Cardiac muscle cell (in vitro differentiated cells and primary cell): ENCODE data around the gene FUBP1. TPM values are rescaled to one million over a fixed set of nuclear protein-coding genes. Genes with fewer than 3 reads are reported as not detected.
A peak's percentile ranks its signal among the peaks of the same experiment; 100 is the strongest.

Experiments used
- DNase-seq, 2 donors: peaks; one replicate each; pipeline versions ENCODE4 v3.0.0 to v3.0.0-alpha.2; 2010 to 2017; ENCODE audit warnings: low read depth in 1 of 2, low spot score in 1 of 2
- H3K27ac ChIP-seq: fragments of 200-600 bp; sonication (generic); 2 replicates; pipeline ENCODE4 v1.5.1; 2016
- H3K27me3 ChIP-seq: fragments of 200-600 bp; sonication (generic); 2 replicates; pipeline ENCODE4 v1.6.0; 2016; ENCODE audit warnings: control low read depth
- H3K36me3 ChIP-seq: fragments of 200-600 bp; sonication (generic); 2 replicates; pipeline ENCODE4 v1.5.1; 2016; ENCODE audit warnings: control low read depth
- H3K4me1 ChIP-seq: fragments of 200-600 bp; sonication (generic); 2 replicates; pipeline ENCODE4 v1.8.1; 2017; ENCODE audit warnings: low read depth, mild to moderate bottlenecking, mixed run types
- H3K4me3 ChIP-seq: fragments of 200-600 bp; sonication (generic); 2 replicates; pipeline ENCODE4 v1.5.1; 2016; ENCODE audit warnings: mild to moderate bottlenecking
- H3K9me3 ChIP-seq: fragments of 200-600 bp; sonication (generic); 2 replicates; pipeline ENCODE4 v1.5.1; 2017; ENCODE audit warnings: low read depth, mild to moderate bottlenecking, control low read depth
- CTCF ChIP-seq: IDR thresholded peaks from 2 replicates; pipeline ENCODE4 v1.5.1; 2012; ENCODE audit warnings: low read depth, mild to moderate bottlenecking, low read length
- polyA plus RNA-seq: library from polyadenylated mRNA; unstranded; fragments of >200 nt; fragmentation: Nextera tagmentation; extraction: Ambion mirVana; gene quantifications from 2 replicates; pipeline ENCODE4 v1.2.1, GENCODE V29; 2016
- total RNA-seq: library from RNA; depleted of rRNA; stranded (reverse); fragments of >200 nt; gene quantifications from 2 replicates; pipeline ENCODE4 v1.2.3, GENCODE V29; 2016

Gene FUBP1
- total and polyA plus RNA-seq, 2 experiments from 2014 or later, result 86.3 to 174 TPM

DNA sequence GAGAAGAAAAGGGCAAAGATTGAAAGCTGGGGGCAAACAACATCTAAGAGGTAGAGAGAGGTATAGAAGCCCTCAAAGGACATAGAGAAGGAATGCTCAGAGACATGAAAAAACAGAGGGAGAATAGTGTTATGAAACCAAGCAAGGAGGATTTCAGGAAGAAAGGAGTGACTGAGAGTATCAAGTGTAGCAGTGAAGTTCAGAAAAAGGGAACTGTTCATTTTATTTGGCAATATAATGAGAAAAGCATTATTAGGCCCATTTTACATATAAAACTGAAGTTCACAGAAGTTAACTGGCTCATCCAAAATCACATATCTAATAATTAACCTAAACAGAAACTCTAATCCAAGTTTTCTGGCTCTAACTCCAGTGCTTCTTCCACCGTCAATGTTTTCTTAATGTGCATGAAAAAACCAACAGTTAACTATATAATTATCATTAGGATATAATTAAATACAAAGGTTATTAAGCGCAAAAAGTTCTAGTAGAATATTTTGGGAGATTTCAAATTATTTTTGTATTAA lies 72.8 kb downstream of the FUBP1 start:
- Histone ChIP-seq H3K27ac (peak overlapping the region; percentile 36), H3K4me1 (no peaks in the 10 kb centered on the region), H3K36me3 (peaks cover 15% of the 10 kb centered on the region), H3K9me3 (no peaks in the 10 kb centered on the region), H3K4me3 (no peak overlapping the region), H3K27me3 (no peaks in the 10 kb centered on the region)
- TF ChIP-seq CTCF, result no peak
- DNase-seq, result no peak

DNA sequence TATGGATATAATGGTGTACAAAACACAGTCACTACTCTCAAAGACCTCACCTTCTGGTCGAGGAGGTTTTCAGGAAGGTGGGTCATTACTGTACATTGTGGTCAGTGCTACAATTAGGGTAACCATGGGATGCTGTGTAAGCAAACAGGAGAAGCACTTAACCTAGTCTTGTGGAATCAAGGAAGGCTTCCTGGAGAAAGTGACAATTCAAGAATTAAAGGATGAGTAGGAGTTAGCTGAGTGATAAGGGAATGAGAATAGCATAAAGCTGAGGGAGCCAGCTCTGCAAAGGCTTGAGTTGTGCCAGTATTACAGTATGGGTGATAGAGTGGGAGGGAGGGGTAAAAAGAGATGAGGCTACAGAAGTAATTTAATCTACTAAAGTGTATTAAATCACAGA lies 73.3 kb downstream of the FUBP1 start:
- Histone ChIP-seq H3K36me3 (peaks cover 15% of the 10 kb centered on the region), H3K4me3 (no peak overlapping the region), H3K9me3 (no peaks in the 10 kb centered on the region), H3K4me1 (no peaks in the 10 kb centered on the region), H3K27me3 (no peaks in the 10 kb centered on the region), H3K27ac (peak overlapping the region; percentile 36)
- no peak for TF ChIP-seq CTCF
- DNase-seq, result no peak

DNA sequence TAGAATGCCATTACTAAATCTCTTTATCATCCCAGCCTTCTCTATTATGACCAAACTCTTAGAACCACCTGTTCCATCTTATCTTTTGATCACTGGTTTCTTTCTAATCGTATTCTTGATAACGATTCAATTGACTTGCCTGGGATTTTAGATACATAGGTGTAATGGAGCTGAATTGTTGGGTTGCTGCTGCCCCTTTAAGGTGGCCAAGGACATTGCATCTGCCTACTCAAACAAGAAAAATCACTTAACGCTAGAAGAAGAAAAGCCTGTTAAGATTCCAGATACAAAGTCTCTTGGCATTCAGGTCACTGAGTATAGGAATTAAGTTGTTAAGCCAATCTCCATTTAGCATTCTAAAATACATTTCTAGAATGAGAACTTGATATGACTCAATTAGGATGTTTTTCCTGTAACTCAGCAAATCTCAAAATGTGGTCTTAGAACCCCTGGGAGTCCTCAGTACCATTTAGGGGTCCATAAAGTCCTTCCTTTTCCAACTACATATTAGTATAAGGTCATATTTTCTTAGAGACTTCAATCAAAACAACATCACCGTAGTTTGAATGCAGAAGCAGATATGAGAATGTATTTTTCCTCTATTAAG lies 78.1 kb downstream of the FUBP1 start:
- peak; percentile 70 for TF ChIP-seq CTCF
- peak; percentile 55 to 74 for DNase-seq
- Histone ChIP-seq H3K27ac (no peak overlapping the region), H3K27me3 (no peaks in the 10 kb centered on the region), H3K4me3 (no peak overlapping the region), H3K4me1 (peaks cover 10% of the 10 kb centered on the region), H3K9me3 (no peaks in the 10 kb centered on the region), H3K36me3 (peaks cover 11% of the 10 kb centered on the region)

GRCh38 chr1:77899647-77900320 lies 79.1 kb downstream of the FUBP1 start:
- DNase-seq, result peak in 1 of 2 donors; percentile 32
- no peak overlapping the region for H3K4me3 ChIP-seq
- H3K9me3 ChIP-seq, result no peaks in the 10 kb centered on the region
- H3K27me3 ChIP-seq, result no peaks in the 10 kb centered on the region
- peak overlapping the region; percentile 14 for H3K27ac ChIP-seq
- TF ChIP-seq CTCF, result no peak
- H3K4me1 ChIP-seq, result peaks cover 10% of the 10 kb centered on the region
- peaks cover 18% of the 10 kb centered on the region for H3K36me3 ChIP-seq

Other genes starting within 250 kb of the FUBP1 start
- 33.5 and 48.4 TPM in 2 replicates for gene USP33, start 219.2 kb downstream of the FUBP1 start, total RNA-seq
- gene USP33, start 219.2 kb downstream of the FUBP1 start, polyA plus RNA-seq, result 43.8 and 60.0 TPM in 2 replicates
- gene MIGA1, start 199.4 kb downstream of the FUBP1 start, total RNA-seq, result 4.1 and 7.5 TPM in 2 replicates
- 4.9 and 8.1 TPM in 2 replicates for gene MIGA1, start 199.4 kb downstream of the FUBP1 start, polyA plus RNA-seq
- 18.5 and 42.9 TPM in 2 replicates for gene NEXN, start 90.4 kb downstream of the FUBP1 start, total RNA-seq
- 83.9 and 84.1 TPM in 2 replicates for gene NEXN, start 90.4 kb downstream of the FUBP1 start, polyA plus RNA-seq
- gene DNAJB4, start 25.9 kb upstream of the FUBP1 start, total RNA-seq, result 29.3 and 46.2 TPM in 2 replicates
- 40.2 and 63.6 TPM in 2 replicates for gene DNAJB4, start 25.9 kb upstream of the FUBP1 start, polyA plus RNA-seq
- 0.28 and 0.30 TPM in 2 replicates for gene GIPC2, start 66.9 kb upstream of the FUBP1 start, total RNA-seq
- 0.06 TPM in 1 of 2 replicates, not detected in the other for gene GIPC2, start 66.9 kb upstream of the FUBP1 start, polyA plus RNA-seq